HG02981 (cell line): ENCODE data around the gene GRAMD2B.
"Not testable (repeated sequence)": the region's sequence is repeated elsewhere in the genome, so short reads cannot be mapped to it uniquely, and the experiment has no call there.

Source experiments
- ATAC-seq: cut with Tn5 transposase; IDR thresholded peaks from one replicate; pipeline ENCODE4 v1.9.1; 2021; ENCODE audit warnings: mild to moderate bottlenecking, moderate library complexity; ENCODE audit not compliant: unreplicated experiment

GRAMD2B gene

DNA sequence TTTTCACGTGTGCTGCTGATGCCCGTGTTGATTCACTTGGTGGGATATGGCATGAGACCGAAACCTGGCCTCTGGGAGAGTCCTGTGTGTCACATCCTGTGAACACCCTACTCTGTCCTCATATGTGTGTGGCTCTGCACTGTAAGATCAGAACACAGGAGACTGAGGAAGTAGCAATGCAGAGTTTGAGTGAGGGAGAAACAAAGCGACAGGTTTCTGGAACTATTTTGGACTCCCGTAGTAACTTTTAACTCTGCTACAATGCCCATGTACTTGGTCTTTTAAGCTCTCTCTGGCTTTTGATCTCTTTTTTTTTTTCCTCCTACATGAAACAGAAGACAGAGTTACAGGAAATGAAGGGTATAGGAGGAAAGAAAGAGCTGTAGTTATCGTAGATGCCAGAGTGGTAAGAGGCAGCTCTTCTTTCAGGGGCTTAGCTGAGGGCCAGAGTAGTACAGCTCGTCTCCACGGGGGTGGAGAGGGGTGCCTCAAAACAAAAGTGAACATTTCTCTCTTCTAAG, 26.6 kb downstream of the GRAMD2B start:
- ATAC-seq = peak; percentile 80

- peak; percentile 44 for ATAC-seq
Observed at GRCh38 chr5:126450346-126450745, 27.1 kb downstream of the GRAMD2B start.

DNA sequence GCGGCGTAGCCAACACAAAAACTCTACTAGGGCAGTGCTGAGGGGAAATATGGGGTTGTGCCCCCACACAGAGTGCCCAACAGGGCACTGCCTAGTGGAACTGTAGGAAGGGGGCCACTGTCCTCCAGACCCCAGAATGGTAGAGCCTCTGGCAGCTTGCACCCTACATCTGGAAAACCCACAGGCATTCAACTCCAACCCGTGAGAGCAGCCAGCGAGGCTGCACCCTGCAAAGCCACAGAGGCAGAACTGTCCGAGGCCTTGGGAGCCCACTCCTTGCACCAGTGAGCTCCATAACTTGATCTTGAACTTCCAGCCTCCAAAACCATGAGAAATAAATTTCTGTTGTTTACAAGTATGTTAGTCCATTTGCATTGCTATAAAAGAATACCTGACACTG, 27.7 kb downstream of the GRAMD2B start:
- no peak for ATAC-seq

DNA sequence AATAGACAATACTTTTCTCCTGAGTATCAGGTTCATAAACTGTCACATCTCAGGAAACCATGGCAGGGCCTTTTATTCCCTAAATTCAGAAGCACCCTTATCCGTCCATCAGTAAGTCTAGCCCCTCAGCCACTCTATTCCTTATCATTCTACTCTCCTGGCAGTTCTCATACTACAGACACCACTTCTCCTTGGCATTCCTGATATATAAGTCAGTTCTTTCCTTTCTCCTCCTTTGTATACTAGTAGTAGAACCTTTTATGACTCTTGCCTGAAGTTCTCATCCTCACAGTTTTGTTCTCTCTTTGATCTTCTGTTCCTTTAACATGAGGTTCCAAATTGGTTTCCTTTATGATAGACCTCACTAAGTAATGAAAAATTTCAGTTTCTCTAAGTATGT, 29.3 kb downstream of the GRAMD2B start:
- no peak for ATAC-seq

DNA sequence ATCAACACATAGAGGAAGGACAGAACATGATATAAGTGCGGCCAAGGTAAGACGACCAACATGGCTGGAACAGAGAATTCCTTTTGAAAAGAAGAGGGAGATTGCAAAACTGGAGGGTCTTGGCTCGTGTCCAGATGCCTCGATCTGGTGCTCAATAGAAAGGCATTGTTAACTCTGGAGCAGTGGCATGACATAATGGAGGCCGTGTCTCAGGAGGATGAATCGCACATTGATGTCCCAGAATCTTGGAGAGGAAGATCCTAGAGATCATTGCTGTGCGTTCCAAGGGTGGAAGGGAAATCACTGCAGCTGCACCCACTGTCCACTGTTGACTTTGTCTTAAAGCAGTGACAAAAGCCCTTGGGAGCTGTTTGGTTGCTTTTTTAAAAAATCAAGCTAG, 30.9 kb downstream of the GRAMD2B start:
- no peak for ATAC-seq

DNA sequence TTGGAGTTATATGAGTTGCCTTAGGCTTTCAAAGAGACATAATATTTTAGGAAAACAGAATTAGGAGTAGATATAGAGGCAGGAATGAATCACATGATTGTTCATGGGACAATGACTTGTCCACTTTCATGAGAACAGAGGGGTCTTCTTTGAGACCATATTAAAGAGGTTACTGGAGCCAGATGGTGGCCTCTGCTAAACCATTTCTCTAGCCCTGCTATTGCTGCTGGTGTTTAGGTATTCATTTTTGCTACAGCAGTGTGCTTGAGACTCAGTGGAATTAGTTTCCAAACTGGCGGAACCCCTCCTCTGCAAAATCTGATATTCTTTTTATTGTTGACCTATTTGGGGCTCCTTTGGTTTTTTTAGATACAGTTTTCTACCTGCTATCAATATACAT, 31.3 kb downstream of the GRAMD2B start:
- ATAC-seq = no peak

DNA sequence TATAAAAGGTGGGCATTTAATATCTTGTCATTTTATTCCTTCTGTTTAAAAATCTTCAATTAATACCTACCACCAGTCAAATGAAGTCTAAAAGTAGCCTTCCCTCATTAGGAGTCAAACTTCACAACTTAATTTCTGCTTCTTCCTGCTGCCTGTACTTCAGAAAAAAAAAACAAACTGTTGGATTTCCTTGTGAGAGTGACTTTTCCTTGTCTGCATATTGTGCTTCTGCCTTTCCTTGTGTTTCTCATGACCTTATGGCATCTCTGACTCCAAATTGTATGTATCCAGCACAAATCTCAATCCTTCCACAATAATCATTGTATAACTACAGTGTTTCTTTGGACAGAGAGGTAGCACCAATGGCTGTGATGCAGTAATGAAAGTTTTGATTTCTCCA, 32.1 kb downstream of the GRAMD2B start:
- no peak for ATAC-seq

- ATAC-seq = no peak
Observed at GRCh38 chr5:126455728-126456127, 32.5 kb downstream of the GRAMD2B start.

GRCh38 chr5:126456217-126456820, 33.1 kb downstream of the GRAMD2B start:
- ATAC-seq = no peak

DNA sequence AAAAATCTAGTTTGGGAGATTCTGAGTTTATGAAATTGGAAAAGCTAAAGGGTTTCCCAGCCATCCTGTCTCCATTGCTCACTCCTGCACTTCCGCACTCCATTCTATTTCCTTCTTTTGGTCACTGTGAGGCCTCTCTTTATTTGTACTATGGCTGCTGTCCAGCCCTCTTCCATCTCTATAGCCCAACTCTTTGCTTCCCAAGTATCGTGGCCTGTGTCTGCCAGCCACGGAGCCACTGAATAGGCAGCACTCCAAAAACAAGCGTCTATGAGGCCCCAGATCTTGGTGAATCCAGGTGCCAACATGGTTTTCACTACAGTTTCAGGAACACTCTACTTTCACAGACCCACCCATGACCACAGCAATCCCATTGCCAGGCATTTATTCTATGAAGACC, 37.2 kb downstream of the GRAMD2B start:
- no peak for ATAC-seq

DNA sequence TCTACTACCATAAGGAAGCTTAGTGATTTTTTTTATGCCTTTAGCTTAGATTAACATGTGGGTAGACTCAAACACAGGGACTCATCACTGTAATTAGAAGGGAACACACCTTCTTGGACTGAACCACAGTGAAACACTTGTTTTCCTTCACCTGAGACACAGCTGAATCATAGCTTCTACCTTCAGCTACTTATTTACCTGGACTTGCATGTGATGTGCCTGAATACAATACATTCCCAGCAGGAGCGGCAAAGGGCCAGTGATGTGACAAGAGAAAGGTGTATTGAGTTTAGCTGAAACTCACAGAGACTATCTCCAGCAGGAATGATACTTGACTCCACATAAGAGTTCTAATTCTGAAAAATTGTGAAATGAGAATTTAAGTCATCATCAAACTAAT, 37.8 kb downstream of the GRAMD2B start:
- ATAC-seq = no peak

DNA sequence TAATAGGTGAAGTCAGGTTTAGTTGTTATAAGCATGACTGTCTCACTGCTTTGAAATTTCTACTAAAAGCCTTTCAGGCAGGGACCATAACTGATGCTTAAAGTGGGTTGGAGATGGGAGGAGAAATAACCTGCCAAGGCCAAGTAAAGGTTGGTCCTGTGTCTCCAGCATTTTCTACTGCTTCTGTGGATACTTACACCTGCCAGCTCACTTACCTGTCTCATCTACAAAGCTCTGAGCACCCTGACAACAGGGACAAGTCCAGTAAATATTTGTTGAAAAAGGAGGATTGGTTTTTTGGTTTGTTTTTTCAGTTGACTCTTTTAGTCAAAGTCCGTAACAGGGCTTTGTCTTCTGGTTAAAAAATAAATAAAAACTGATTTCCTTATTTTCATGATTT, 38.6 kb downstream of the GRAMD2B start:
- ATAC-seq = peak; percentile 10

DNA sequence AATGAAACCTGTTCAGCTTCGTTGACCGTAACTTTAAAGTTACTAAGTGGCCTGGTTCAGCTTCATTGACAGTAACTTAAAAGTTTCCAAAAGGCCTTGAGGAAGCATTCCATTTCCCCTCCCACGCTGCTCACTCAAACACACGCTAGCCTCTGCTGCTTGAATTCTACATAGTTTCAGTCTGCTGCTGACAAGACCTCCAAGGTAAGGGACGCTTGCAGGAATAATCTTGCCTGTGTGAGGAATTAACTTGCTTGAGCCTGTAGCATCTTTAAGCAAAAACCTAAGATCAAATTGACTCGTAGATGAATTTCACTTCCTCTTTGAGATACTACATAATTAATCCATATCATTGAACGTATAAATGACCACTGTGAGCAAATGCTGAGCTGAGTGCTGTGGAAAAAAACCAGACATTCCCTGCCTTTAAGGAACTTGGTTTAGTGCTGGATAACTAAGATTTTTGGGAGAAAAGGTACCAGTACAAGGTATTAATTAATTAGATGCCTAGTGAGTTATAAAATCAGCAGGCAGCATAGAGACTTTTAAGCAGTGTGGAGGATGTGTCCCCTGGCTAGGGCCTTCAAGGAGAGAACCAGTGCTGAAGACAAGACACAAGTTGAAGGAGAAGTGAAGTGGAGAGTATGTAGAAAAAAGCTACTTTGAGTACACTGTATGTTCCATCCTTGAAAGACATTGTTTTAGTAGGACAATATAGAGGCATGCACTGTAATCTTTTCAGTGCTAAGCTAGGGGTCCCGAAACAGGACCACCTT, 39.2 kb downstream of the GRAMD2B start:
- ATAC-seq = peak; percentile 75

GRCh38 chr5:126464016-126464415, 40.8 kb downstream of the GRAMD2B start:
- no peak for ATAC-seq

GRCh38 chr5:126464959-126465358, 41.8 kb downstream of the GRAMD2B start:
- no peak for ATAC-seq

- no peak for ATAC-seq
Observed at GRCh38 chr5:126468091-126468490, 44.9 kb downstream of the GRAMD2B start.

- no peak for ATAC-seq
Observed at GRCh38 chr5:126469536-126470316, 46.5 kb downstream of the GRAMD2B start.

GRCh38 chr5:126470529-126470928, 47.3 kb downstream of the GRAMD2B start:
- ATAC-seq = not testable (repeated sequence)

GRCh38 chr5:126471247-126471646, 48.0 kb downstream of the GRAMD2B start:
- no peak for ATAC-seq

GRCh38 chr5:126471875-126472537, 48.8 kb downstream of the GRAMD2B start:
- peak; percentile 48 for ATAC-seq

DNA sequence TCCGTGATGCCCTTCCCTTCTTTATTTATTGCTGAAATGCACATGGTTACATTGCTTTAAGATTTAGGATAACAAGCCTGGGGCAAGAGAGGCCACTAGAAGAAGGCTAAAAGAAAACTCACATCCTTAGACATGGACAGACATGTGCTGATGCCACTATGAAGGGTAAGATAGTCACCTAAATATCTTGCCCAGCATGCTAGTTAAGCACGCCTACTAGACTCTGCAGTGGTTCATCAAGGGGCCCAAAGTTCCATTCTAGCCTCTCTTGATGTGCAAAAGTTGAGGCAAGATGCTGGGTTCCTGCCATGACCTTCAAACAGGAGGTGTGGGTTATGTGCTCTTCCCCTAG, 49.3 kb downstream of the GRAMD2B start:
- no peak for ATAC-seq
